ENCODE results near the gene SMC1B.

DNA sequence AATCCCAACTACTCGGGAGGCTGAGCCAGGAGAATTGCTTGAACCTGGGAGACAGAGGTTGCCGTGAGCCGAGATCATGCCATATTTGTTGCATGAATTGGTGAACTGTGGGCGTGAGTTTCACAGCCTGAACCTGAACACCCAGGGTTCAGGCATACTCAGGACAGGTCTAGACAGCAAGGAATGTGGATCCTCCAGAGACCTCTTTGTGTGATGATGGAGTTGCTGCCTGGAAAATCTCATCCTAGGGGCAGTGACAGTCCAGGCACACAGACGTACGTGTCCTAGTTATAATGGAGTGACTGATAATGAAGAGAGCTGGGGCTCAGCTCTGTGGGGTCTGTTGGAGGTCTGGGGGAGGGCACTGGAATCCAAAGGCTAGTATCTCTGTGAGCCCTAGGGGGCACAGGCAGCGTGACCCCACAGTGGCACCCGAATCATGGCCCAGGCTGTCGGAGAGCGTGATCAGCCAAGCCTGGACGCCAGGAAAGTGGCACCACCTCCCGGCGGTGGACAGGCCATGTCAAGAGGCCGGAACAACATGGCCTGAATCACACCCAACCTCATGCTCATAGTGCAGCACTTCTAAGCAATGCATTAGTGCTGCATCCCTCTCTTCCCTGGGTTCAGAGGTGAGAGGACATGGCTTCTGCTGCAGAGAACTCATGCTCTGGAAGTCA lies 31.8 kb upstream of the SMC1B start:
- TF ChIP-seq CTCF (IDR thresholded peaks at IDR 0.05): no peak
- no peak for TF ChIP-seq POLR2AphosphoS5 (IDR thresholded peaks at IDR 0.05)
- TF ChIP-seq POLR2A (IDR thresholded peaks at IDR 0.05; ENCODE audit: low read depth): no peak

Data from esophagus muscularis mucosa (tissue), 3 donors.